GM18868 (cell line): Measurements from ENCODE around the gene MTHFD1L.
"Not testable (repeated sequence)": the region's sequence is repeated elsewhere in the genome, so short reads cannot be mapped to it uniquely, and the experiment has no call there.

Experiments
- ATAC-seq: cut with Tn5 transposase; IDR thresholded peaks from one replicate; pipeline ENCODE4 v1.9.1; 2021; ENCODE audit warnings: mild to moderate bottlenecking, moderate library complexity; ENCODE audit not compliant: unreplicated experiment

The MTHFD1L gene

DNA sequence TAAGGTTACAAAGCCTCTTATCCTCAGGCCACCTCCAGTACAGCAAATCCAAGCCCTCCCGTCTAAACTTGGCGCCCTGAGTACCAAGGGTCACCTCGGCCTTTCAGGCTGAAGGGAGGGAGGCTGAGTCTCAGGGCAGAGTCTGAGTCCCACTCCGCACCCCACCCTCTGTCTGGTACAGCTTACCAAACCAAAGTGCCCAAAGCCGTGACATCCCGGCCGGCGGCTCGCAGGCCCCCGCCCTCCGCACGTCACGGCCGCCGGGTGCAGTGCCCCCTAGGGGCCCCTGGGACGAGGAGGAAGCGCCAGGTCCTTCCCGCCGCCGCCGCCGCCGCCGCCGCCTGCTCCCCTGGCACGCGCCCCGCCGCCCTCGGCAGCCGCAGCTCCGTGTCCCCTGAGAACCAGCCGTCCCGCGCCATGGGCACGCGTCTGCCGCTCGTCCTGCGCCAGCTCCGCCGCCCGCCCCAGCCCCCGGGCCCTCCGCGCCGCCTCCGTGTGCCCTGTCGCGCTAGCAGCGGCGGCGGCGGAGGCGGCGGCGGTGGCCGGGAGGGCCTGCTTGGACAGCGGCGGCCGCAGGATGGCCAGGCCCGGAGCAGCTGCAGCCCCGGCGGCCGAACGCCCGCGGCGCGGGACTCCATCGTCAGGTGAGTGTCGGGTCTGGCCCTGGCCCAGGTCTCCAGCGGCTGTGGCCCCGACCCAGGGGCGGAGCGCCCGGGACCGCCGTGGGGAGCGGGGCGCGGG, at the start of gene MTHFD1L:
Gene MTHFD1L (plus strand): TSS at position 297 of the 741 bp plus-strand sequence. CDS start 121 bp downstream, at position 418.
- ATAC-seq = peak; percentile 75

DNA sequence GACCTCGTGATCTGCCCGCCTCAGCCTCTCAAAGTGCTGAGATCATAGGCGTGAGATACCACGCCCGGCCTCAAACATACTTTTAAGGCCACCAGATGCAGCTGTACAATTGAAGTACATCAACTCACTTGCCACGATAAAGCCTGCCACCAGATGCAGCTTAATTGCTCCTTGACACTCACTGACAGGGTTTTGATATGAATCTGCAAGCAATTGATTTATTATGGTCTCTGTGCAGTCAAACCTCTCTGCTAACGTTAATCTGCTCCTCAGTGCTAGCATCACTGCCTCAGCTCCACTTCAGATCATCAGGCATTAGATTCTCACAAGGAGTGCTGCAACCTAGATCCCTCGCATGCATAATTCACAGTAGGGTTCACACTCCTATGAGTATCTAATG, 48.9 kb upstream of the MTHFD1L start:
- ATAC-seq = not testable (repeated sequence)

- ATAC-seq = no peak
Observed at GRCh38 chr6:150822932-150823331, 42.6 kb upstream of the MTHFD1L start.

DNA sequence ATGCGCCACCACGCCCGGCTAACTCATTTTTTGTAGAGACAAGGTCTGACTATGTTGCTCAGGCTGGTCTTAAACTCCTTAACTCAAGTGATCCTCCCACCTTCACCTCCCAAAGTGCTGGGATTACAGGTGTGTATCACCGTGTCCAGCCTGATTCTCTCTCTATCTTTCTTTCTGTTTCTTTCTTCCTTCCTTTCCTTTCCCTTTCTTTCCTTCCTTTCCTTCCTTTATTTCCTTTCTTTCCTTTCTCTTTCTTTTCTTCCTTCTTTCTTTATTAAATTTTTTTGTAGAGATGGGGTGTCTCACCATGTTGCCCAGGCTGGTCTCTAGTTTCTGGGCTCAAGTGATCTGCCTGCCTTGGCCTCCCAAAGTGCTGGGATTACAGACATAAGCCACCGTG, 38.7 kb upstream of the MTHFD1L start:
- no peak for ATAC-seq

DNA sequence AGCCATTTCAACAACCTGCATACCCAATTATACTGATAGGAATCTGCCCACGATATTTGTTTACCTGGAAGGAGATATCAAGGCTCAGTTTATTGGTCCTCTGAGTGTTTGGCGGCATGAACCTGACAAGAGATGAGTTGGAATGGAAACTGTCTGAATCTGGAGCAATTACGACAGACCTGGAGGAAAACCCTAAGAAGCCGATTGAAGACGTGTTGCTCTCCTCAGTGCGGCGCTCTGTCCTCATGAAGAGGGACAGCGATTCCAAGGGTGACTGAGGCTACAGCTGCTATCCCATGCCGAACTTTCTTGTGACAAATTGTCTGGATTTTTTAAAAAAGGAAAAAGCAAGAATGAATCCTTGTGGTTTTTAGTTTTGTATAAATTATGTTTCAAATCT, 37.4 kb upstream of the MTHFD1L start:
- ATAC-seq = not testable (repeated sequence)

GRCh38 chr6:150830439-150831165, 34.9 kb upstream of the MTHFD1L start:
- no peak for ATAC-seq

DNA sequence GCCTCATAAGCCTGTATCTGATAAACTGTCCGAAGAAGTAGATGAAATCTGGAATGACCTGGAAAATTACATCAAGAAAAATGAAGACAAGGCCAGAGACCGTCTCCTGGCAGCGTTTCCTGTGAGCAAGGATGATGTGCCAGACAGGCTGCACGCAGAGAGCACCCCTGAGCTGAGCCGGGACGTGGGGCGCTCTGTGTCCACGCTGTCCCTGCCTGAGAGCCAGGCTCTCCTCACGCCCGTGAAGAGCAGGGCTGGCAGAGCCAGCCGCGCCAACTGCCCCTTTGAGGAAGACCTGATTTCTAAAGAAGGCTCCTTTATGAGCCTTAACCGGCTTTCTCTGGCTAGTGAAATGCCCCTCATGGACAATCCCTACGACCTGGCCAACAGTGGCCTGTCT, 33.9 kb upstream of the MTHFD1L start:
- ATAC-seq = no peak

DNA sequence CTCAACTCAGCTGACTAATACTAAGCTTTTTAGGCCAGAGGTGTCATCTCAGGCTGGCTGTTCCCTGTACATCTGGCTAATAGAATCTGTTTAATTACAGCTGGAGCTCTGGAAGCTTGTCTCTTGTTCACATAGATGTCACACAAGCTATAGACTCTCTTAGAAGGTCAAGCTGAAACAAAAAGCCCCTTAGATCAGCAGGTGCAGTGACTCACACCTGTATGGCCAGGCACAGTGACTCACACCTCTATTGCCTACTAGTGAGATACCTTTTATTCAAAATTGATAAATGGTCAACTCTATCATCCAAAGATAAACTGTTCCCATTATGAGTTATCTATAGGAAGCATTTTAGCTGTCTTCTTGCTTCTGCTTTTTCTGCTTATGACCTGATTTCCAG, 29.9 kb upstream of the MTHFD1L start:
- ATAC-seq = no peak

- no peak for ATAC-seq
Observed at GRCh38 chr6:150840185-150840584, 25.3 kb upstream of the MTHFD1L start.

GRCh38 chr6:150841189-150841588, 24.3 kb upstream of the MTHFD1L start:
- ATAC-seq = no peak

- ATAC-seq = no peak
Observed at GRCh38 chr6:150841697-150842096, 23.8 kb upstream of the MTHFD1L start.

DNA sequence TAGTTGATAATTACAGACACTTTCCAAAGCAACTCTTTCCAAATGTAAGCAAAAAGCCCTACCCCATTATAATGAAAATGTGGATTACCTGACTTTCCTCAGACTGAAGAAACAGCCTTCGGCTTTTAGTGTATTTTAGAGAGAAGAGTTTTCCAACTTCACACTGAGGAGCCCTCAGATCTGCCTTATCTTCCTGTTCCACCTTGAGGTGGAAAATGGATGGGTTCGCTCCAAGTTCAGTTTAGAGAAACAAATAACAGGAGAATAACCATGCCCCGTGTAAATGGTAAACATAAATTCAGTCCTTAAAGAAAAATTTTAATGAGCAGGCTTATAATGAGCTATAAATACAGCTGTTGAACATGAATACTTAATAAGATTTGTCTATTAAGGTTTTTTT, 21.1 kb upstream of the MTHFD1L start:
- no peak for ATAC-seq

- ATAC-seq = no peak
Observed at GRCh38 chr6:150846641-150847040, 18.9 kb upstream of the MTHFD1L start.

DNA sequence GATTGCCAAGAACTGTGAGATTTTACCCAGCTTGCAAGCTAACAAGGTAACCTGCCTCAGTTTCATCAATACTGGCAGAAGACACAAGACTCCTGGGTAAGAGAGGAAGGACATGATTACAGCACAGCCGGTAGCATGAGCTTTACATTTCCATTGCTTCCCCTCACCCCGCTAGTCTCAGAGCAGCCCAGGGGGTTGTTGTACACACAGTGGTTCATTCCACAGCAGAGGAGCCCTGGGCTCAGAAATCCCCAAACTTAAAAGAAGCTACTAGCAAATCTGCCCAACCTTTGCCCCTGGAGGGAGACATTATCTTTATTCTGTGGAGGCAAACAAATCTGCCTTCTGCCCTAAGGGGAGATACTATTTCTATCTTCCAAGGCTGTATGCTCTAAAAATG, 17.1 kb upstream of the MTHFD1L start:
- no peak for ATAC-seq

DNA sequence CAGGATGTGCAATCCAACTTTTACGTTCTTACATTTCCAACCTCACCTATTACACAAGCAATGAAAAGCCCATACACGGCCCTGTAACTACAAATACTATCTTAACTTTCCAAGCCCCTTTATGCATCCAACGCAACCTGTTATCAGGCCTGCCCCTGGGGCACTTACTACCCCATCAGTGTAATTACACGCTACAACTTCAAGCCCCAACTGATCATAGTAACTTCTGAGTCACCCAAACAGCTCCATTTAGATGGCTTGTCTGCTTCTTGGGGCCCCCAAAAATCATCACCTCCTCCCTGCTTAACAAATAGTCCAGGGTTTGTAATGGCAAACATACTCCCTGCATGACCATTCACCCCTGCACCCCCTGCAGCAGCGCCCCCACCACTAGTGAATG, 11.1 kb upstream of the MTHFD1L start:
- not testable (repeated sequence) for ATAC-seq

- ATAC-seq = not testable (repeated sequence)
Observed at GRCh38 chr6:150855171-150855570, 10.3 kb upstream of the MTHFD1L start.

GRCh38 chr6:150857062-150857944, 8.2 kb upstream of the MTHFD1L start:
- ATAC-seq = no peak

DNA sequence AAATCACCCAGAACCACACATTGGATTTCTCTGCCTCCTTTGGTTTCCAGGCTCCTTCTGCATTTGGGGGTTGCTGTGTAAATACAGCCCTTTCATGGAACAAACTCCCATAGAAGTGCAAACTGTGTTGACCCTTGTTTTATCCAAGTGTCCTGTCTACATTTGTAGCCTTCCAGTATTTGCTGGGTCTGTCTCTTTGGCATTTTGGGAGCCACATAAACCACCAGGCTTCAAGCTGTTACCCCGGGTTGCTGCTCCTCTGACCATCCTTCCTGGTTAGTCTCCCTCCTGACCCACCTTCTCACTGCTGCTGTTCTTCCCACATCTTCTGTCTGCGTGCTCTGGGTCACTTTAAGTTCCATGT, 7.6 kb upstream of the MTHFD1L start:
- ATAC-seq = no peak

DNA sequence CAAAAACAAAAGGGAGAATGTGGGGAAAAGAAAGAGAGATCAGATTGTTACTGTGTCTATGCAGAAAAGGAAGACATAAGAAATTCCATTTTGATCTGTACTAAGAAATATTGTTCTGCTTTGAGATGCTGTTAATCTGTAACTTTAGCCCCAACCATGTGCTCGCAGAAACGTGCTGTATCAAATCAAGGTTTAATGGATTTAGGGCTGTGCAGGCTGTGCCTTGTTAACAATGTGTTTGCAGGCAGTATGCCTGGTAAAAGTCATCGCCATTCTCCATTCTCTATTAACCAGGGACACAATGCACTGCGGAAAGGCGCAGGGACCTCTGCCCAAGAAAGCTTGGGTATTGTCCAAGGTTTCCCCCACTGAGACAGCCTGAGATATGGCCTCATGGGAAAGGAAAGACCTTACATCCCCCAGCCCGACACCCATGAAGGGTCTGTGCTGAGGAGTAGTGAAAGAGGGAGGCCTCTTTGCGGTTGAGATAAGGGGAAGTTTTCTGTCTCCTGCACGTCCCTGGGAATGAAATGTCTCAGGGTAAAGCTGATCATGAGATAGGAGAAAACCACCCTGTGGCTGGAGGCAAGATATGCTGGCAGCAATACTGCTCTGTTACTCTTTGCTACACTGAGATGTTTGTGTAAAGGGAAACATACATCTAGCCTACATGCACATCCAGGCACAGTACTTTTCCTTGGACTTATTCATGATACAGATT, 3.9 kb upstream of the MTHFD1L start:
- ATAC-seq = peak; percentile 36

GRCh38 chr6:150863213-150863928, 2.1 kb upstream of the MTHFD1L start:
- no peak for ATAC-seq
